HT-29 (cell line): Measurements from ENCODE around the gene EPS8L2. TPM values are rescaled to one million over a fixed set of nuclear protein-coding genes. Genes with fewer than 3 reads are reported as not detected.

Source experiments
- DNase-seq: peaks from one replicate; pipeline ENCODE4 v3.0.0-alpha.2; 2015; ENCODE audit warnings: low spot score
- total RNA-seq: library from RNA; depleted of rRNA; stranded (reverse); fragments of >200 nt; shearing (Covaris generic); gene quantifications from 2 replicates; pipeline ENCODE4 v1.2.3, GENCODE V29; 2014

Gene EPS8L2
- total RNA-seq, 1 experiment from 2014 or later: 503 TPM

DNA sequence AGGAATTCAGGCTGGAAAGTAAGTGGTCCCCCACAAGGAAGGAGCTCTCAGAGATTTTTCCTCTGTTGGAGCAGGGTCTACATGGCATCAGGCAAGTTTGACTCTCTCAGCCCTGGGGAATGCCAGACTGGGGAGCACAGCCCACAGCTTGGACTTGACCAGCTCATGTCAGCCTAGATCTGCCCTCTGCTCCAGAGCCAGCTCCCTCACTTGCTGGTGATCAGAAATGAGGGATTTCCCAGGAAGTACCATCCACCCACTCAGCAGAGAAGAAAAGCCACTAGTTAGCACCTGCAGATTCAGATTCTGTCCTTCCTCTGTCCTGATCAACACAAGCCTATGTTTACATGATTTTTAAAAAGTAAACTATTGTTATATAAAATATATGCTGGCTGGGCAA lies 54.2 kb downstream of the EPS8L2 start:
- no peak for DNase-seq

DNA sequence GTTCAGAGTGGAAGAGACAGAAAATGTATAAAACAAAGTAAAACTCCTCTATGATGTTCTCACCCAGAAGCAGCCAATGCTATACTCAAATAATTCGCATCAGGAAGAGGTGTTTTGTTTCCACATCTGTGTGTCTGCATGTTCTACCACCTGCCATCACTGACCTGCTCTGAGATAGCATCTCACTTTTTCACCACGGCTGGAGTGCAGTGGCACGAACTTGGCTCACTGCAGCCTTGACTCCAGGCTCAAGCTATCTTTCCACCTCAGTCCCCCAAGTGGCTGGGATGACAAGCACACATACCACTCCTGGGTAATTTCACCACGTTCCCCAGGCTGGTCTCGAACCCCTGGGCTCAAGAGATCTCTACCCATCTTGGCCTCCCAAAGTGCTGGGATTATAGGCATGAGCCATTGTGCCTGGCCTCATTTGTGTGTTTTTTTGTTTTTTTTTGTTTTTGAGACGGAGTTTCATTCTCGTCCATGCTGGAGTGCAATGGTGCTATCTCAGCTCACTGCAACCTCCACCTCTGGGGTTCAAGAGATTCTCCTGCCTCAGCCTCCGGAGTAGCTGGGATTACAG lies 55.6 kb downstream of the EPS8L2 start:
- DNase-seq: no peak

DNA sequence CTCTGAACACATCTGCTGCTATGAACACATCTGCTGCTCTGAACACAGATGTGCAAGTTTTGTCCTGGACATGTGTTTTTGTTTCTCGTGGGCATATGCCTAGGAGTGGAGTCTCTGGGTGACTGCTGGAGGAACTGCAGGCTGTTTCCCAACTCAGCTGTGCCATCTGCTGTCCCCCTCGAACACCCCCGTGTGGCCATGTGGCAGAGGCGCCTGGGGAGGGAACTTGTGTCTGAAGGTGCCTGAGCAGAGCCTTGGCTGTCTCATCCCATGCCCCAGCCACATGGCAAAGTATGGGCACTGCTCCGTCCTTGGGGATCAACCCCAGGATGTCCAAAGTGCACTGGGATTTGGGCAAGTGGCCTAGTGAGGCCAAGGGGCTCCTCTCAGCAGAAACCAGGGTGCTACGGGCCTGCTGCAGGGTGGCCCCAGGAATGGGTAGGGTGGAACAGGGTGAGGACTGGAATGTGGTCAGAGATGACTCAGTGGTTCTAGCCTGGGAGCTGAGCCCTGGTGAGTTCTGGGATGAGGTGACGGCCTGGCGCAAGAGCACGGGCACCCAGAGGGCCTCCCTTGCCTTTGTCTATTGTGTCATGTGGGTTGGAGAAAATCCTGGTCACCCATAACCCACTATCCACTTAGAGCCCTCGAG lies 56.5 kb downstream of the EPS8L2 start:
- peak; percentile 97 for DNase-seq

DNA sequence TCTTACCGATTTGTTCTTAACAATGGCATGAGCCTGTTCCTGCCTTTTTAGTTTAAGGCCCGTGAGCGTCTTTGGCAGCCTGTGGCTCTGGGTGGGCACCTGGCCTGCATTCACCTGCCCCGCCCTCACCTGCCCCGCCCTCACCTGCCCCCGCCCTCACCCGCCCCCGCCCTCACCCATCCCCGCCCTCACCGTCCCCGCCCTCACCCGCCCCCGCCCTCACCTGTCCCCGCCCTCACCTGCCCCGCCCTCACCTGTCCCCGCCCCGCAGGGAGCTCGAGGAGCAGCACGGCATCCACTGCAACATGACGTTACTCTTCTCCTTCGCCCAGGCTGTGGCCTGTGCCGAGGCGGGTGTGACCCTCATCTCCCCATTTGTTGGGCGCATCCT lies 57.0 kb downstream of the EPS8L2 start:
- no peak for DNase-seq

DNA sequence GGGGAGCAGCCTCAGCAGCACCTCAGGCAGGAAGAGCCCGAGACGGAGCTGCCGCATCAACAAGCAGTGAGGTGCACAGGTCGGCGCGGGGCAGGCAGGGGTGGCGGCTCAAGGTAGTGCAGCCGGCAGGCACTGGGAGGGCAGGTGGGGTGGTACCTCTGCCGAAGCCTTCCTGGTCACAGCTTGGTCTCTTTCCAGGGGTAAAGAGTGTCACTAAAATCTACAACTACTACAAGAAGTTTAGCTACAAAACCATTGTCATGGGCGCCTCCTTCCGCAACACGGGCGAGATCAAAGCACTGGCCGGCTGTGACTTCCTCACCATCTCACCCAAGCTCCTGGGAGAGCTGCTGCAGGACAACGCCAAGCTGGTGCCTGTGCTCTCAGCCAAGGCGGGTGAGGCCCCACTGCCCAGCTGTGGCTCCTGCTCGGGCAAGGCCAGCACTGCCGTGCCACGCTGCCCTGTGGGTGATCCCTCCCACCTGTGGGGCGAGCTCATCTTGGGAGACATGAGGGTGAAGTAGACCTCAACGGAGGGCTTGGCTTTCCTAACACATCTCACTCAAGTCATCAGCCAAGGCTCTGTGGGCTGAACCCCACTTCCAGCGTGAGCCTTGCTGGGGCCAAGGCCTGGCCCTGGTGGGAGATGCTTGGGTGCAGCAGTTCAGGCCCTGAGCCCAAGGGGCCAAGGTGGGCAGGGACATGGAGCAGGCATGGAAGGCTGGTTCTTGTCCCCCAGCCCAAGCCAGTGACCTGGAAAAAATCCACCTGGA lies 57.7 kb downstream of the EPS8L2 start:
- no peak for DNase-seq

DNA sequence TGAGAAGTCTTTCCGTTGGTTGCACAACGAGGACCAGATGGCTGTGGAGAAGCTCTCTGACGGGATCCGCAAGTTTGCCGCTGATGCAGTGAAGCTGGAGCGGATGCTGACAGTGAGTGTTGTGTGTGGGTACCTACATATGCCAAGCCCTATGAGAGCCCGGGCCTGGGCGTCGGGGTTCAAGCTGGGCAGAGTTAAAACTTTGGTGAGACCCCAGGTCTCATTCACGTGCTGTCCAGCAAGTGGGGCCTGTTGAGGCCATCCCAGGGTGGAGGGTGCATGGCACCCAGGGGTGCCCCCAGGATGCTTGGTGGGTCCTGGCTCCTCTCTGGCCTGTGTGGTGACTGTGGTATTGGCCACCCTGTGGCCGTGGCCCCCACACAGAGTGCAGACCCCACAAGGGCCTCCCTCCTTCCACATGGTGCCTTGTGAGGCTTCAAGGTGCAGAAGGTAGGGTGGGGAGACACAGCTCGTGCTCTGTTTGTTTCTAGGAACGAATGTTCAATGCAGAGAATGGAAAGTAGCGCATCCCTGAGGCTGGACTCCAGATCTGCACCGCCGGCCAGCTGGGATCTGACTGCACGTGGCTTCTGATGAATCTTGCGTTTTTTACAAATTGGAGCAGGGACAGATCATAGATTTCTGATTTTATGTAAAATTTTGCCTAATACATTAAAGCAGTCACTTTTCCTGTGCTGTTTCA lies 58.4 kb downstream of the EPS8L2 start:
- DNase-seq: no peak

DNA sequence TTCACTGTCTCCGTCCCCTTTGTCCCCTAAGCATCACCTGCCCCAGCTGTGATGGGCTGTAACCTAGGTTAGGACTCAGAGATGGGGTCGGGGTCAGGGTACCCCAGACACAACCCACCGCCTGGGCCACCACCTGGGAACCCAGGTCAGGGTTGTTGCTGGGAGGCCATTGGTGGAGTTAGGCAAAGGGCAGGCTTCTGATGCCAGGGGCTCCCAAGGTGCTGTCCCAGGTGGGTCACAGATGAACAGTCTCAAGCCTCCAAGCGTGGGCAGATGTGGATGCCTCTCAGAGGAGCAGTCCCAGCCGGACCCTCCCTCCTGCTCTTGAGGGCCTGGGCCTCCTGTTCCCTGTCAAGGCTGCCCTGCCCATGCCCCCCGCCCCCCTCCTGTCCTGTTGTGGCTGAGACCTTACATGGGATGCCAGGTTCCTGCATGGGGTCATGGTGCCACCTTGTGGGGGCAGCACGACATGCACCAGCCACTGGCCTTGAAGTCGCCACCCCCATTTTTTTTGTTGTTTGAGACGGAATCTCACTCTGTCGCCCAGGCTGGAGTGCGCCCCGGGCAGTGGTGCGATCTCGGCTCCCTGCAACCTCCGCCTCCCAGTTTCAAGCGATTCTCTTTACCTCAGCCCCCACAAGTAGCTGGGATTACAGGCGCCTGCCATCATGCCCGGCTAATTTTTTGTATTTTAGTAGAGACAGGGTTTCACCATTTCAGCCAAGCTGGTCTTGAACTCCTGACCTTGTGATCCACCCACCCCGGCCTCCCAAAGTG lies 59.2 kb downstream of the EPS8L2 start:
- DNase-seq: peak; percentile 72

DNA sequence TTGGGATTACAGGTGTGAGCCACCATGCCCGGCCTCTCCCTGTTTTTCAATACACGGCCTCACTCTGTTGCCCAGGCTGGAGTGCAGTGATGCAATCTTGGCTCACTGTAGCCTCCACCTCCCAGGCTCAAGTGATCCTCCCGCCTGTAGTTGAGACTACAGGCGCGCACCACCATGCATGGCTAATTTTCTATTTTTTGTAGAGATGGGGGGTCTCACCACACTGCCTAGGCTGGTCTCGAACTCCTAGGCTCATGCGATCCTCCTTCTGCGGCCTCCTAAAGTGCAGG lies 59.7 kb downstream of the EPS8L2 start:
- DNase-seq: no peak

DNA sequence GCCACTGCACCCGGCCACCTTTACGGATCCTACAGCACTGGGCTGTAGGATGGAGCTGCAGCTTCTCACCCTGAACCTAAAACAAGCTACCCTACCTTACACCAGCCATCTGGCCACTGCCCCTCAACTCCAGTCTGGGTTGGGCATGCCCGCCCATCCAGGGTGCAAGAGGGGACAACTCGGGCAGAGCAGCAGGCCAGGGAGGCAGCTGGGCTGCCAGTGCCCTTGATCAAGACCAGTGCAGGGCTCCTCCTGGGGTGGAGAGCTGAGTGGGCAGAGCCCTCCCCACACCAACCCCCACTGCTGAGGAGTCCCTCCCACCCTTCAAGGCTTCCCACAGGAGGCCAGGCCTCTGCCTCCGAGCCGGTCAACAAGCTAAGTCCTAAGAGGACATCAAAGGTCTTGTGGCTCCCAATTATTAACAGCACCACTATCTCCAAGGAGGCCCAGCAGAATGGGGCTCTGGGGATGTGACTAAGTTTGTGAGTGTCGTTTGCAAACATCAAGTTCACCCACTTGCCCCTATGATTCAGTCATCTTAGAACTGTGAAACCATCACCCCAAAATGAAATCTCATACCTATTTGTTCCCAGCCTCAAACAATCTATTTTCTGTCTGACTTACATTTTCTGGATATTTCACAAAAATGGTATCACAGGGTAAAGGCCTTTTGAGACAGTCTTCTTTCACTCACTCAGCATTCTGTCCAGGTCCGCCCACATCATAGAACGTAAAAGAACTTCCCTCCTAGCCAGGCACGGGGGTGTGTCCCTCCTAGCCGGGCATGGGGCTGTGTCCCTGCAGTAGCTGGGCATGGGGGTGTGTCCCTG lies 60.3 kb downstream of the EPS8L2 start:
- no peak for DNase-seq

DNA sequence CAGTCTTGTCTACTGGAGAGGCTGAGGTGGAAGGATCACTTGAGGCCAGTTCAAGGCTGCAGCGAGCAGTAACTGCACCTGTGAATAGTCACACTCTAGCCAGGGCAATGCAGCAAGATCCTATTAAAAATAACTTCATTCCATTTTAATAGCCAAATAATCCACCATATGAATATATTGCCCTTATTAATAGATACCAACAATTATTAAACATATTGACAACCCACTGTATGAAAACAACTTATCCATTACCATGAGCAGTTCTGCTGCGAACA lies 60.8 kb downstream of the EPS8L2 start:
- no peak for DNase-seq

GRCh38 chr11:767238-767637 lies 61.2 kb downstream of the EPS8L2 start:
- no peak for DNase-seq

GRCh38 chr11:769887-770641 lies 64.0 kb downstream of the EPS8L2 start:
- no peak for DNase-seq

DNA sequence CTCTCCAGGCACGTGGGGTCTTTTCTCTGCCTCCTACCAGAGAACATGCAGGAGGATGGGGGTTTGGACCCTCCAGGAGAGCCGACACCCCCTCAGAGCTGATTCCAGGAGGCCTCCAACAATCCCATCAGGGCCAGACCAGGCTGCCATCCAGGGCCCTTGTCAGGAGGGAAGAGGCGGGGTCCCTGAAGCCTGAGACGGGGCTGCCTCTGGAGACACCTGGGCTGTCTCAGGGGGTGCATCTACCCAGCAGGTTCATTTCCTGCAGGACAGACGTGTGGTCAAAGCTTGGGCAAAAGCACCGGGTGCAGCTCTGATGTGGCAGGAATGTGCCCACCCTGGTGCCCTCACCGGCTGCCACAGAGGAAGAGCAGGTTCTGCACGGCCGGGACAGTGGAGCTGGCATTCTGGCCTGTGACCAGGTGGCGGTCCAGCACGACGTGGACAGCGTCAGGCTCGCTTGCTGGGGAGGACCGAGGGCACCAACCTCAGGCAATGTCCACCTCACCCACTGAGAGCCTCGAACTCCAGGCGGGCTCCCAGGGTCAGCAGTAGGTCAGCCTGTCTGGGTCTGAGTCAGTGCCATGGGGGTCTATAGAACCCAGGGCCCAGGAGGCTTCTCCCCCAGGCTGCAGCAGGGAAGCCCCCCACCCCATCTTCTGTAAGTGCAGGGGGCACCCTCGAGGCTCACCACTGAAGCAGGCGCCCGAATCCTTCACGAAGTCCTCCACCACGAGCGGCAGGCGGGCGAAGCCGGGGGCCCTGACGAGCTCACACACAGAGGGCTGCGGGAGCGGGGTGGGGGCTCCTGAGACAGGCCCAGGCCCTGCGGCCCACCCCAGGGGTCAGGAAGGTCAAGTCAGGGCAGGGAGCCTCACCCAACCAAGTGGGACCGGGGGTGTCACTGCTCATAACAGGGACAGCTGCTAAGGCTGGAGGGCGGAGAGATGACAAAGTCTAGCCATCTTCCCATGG lies 64.9 kb downstream of the EPS8L2 start:
- no peak for DNase-seq

- no peak for DNase-seq
Observed at GRCh38 chr11:771617-772204, 65.7 kb downstream of the EPS8L2 start.

- DNase-seq: no peak
Observed at GRCh38 chr11:772429-773390, 66.7 kb downstream of the EPS8L2 start.

DNA sequence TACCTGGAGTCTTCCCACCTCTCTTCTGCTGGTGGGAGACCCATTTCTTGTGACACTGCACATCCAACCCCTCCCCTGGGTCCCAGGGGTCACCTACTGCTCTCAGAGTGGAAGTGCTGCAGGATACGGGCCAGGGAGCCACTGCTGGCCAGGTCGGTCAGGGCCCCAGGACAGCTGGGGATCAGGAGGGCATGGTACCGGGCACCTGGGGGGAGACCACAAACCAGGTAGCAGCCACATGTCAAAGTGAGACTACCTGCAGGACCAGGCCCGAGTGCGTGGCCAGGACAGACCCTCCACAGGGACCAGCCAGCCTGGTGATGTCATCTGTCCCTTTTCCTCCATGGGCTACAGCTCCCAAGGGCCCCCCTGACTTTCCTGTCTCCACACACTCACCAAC lies 67.4 kb downstream of the EPS8L2 start:
- DNase-seq: no peak

GRCh38 chr11:773830-774229 lies 67.8 kb downstream of the EPS8L2 start:
- no peak for DNase-seq
